C4-2B (cell line): ENCODE data around the gene MIPOL1.

ENCODE experiments used
- ZFX ChIP-seq: fragments of 450-650 bp; IDR thresholded peaks from 2 replicates; pipeline ENCODE4 v1.6.1; 2017
- TF ChIP-seq, protein P1 (sequence below): fragments of 450-650 bp; conservative IDR thresholded peaks from 2 replicates; pipeline ENCODE4 v1.5.1; 2017; ENCODE audit warnings: mild to moderate bottlenecking

GRCh38 chr14:37221073-37221472 lies 23.3 kb downstream of the MIPOL1 start:
- TF ChIP-seq, protein P1, sequence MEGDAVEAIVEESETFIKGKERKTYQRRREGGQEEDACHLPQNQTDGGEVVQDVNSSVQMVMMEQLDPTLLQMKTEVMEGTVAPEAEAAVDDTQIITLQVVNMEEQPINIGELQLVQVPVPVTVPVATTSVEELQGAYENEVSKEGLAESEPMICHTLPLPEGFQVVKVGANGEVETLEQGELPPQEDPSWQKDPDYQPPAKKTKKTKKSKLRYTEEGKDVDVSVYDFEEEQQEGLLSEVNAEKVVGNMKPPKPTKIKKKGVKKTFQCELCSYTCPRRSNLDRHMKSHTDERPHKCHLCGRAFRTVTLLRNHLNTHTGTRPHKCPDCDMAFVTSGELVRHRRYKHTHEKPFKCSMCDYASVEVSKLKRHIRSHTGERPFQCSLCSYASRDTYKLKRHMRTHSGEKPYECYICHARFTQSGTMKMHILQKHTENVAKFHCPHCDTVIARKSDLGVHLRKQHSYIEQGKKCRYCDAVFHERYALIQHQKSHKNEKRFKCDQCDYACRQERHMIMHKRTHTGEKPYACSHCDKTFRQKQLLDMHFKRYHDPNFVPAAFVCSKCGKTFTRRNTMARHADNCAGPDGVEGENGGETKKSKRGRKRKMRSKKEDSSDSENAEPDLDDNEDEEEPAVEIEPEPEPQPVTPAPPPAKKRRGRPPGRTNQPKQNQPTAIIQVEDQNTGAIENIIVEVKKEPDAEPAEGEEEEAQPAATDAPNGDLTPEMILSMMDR: no peak
- no peak for TF ChIP-seq ZFX
